CD14-positive monocyte (primary cell): ENCODE measurements around the gene AMN1. TPM values are rescaled to one million over a fixed set of nuclear protein-coding genes. Genes with fewer than 3 reads are reported as not detected.

Experiments used
- DNase-seq, 3 donors: peaks; one replicate each; pipeline ENCODE4 v3.0.0-alpha.2; 2011 to 2022
- H2AFZ ChIP-seq: 2 replicates; pipeline ENCODE4 v1.6.0; 2012; ENCODE audit warnings: mild to moderate bottlenecking, low read depth, low read length, inconsistent platforms; ENCODE audit not compliant: insufficient read depth, poor library complexity, severe bottlenecking
- H3K27ac ChIP-seq, 2 donors: 1 replicate in 1 of 2; 2 replicates in 1 of 2; pipeline ENCODE4 v1.5.1; 2012 to 2013; ENCODE audit warnings: low read length in 2 of 2, control low read depth in 1 of 2, inconsistent platforms in 1 of 2, low read depth in 1 of 2, mild to moderate bottlenecking in 1 of 2
- H3K27me3 ChIP-seq, 2 donors: one replicate each; pipeline versions ENCODE4 v1.6.0 to v1.6.1; 2011 to 2013; ENCODE audit warnings: low read length in 2 of 2; ENCODE audit not compliant: control insufficient read depth in 2 of 2, insufficient read depth in 2 of 2
- H3K36me3 ChIP-seq, 2 donors: replicated peaks in 1 of 2; 1 replicate in 1 of 2; 2 replicates in 1 of 2; pipeline versions ENCODE4 v1.5.1 to v1.6.1; 2012 to 2013; ENCODE audit warnings: low read length in 2 of 2, control low read depth in 1 of 2, inconsistent platforms in 1 of 2, mild to moderate bottlenecking in 1 of 2; ENCODE audit not compliant: insufficient read depth in 2 of 2, control insufficient read depth in 1 of 2
- H3K4me1 ChIP-seq, 2 donors: 1 replicate in 1 of 2; 2 replicates in 1 of 2; pipeline versions ENCODE4 v1.5.1 to v1.6.1; 2012 to 2013; ENCODE audit warnings: low read length in 2 of 2, control low read depth in 1 of 2, inconsistent platforms in 1 of 2, mild to moderate bottlenecking in 1 of 2, moderate library complexity in 1 of 2; ENCODE audit not compliant: insufficient read depth in 2 of 2, control insufficient read depth in 1 of 2
- H3K4me2 ChIP-seq: replicated peaks from 2 replicates; pipeline ENCODE3; 2012; ENCODE audit warnings: low read length, moderate library complexity, mild to moderate bottlenecking; ENCODE audit not compliant: poor library complexity, severe bottlenecking; ENCODE audit errors: extremely low read depth
- H3K4me3 ChIP-seq, 3 experiments: fragments of 200-600 bp in 1 of 3; sonication (generic) in 1 of 3; replicated peaks in 1 of 3; 1 replicate in 2 of 3; 2 replicates in 1 of 3; pipeline ENCODE4 v1.5.1; 2011 to 2013; ENCODE audit warnings: low read length in 3 of 3, mild to moderate bottlenecking in 3 of 3, control low read depth in 2 of 3, low read depth in 2 of 3, inconsistent platforms in 1 of 3, moderate library complexity in 1 of 3
- H3K79me2 ChIP-seq: 2 replicates; pipeline ENCODE4 v1.6.0; 2012; ENCODE audit warnings: mild to moderate bottlenecking, control low read depth, inconsistent platforms, low read length, moderate library complexity; ENCODE audit not compliant: insufficient read depth
- H3K9ac ChIP-seq: 2 replicates; pipeline ENCODE4 v1.6.0; 2017; ENCODE audit warnings: low read length, mild to moderate bottlenecking; ENCODE audit not compliant: insufficient read depth, poor library complexity, severe bottlenecking
- H3K9me3 ChIP-seq, 2 donors: replicated peaks in 1 of 2; 1 replicate in 1 of 2; 2 replicates in 1 of 2; pipeline versions ENCODE4 v1.5.1 to v1.6.1; 2012 to 2013; ENCODE audit warnings: low read length in 2 of 2, control low read depth in 1 of 2; ENCODE audit not compliant: control insufficient read depth in 1 of 2, insufficient read depth in 1 of 2
- H4K20me1 ChIP-seq: 2 replicates; pipeline ENCODE4 v1.6.0; 2012; ENCODE audit warnings: mild to moderate bottlenecking, low read length, control low read depth, moderate library complexity; ENCODE audit not compliant: insufficient read depth
- H3K27ac Mint-ChIP-seq, 7 donors: one replicate each; pipeline ENCODE4 v1.8.0; 2020; ENCODE audit warnings: mild to moderate bottlenecking in 7 of 7, mixed read lengths in 7 of 7, moderate library complexity in 6 of 7, inconsistent platforms in 2 of 7
- H3K27me3 Mint-ChIP-seq, 3 donors: one replicate each; pipeline ENCODE4 v1.8.0; 2021 to 2022; ENCODE audit warnings: low read depth in 3 of 3, mild to moderate bottlenecking in 3 of 3, mixed read lengths in 3 of 3, moderate library complexity in 3 of 3, inconsistent platforms in 1 of 3
- H3K36me3 Mint-ChIP-seq, 2 donors: one replicate each; pipeline ENCODE4 v1.8.0; 2020; ENCODE audit warnings: mixed read lengths in 2 of 2, inconsistent platforms in 1 of 2, mild to moderate bottlenecking in 1 of 2
- H3K4me1 Mint-ChIP-seq: one replicate; pipeline ENCODE4 v1.8.0; 2020; ENCODE audit warnings: mild to moderate bottlenecking, mixed read lengths
- H3K4me3 Mint-ChIP-seq, 2 donors: one replicate each; pipeline ENCODE4 v1.8.0; 2020; ENCODE audit warnings: mild to moderate bottlenecking in 2 of 2, mixed read lengths in 2 of 2, moderate library complexity in 1 of 2
- H3K9me3 Mint-ChIP-seq, 7 donors: one replicate each; pipeline ENCODE4 v1.8.0; 2020 to 2022; ENCODE audit warnings: mixed read lengths in 7 of 7, mild to moderate bottlenecking in 6 of 7, moderate library complexity in 6 of 7, inconsistent platforms in 2 of 7
- CTCF ChIP-seq: fragments of 200-600 bp; IDR thresholded peaks from one replicate; pipeline ENCODE4 v1.8.0; 2022; ENCODE audit warnings: antibody characterized with exemption, mild to moderate bottlenecking
- WGBS: methylation state at CpG from one replicate; pipeline ENCODE4 v1.1.5; 2013; ENCODE audit warnings: missing lambda C conversion rate; ENCODE audit not compliant: insufficient coverage; 5-methylcytosine and 5-hydroxymethylcytosine counted together
- intact Hi-C, 2 donors: fragments of 100-400 bp; cut with micrococcal nuclease; formaldehyde crosslinking; loops; one replicate each; pipeline versions ENCODE4 v1.15.0 to v1.15.1; 2023
- polyA plus RNA-seq, 3 donors: library from polyadenylated mRNA; depleted of rRNA in 1 of 3; unstranded in 2 of 3; stranded (reverse) in 1 of 3; fragments of 300-500 nt in 2 of 3; fragments of >200 nt in 1 of 3; fragmentation: Illumina TruSeq in 2 of 3; gene quantifications; 1 replicate in 2 of 3; 2 replicates in 1 of 3; pipeline ENCODE4 v1.2.3, GENCODE V29; 2012 to 2021

Gene AMN1
- polyA plus RNA-seq, 3 donors: 6.0 to 7.8 (median 7.4) TPM

GRCh38 chr12:31742891-31743290, 14.1 kb upstream of the AMN1 start:
- Mint-ChIP-seq H3K9me3 (peaks cover 0 to 3% (median 0%) of the 10 kb centered on the region in 7 donors), H3K36me3 (peaks cover 0 to 4% of the 10 kb centered on the region in 2 donors), H3K4me1 (peaks cover 78% of the 10 kb centered on the region), H3K27me3 (peaks cover 0 to 2% (median 0%) of the 10 kb centered on the region in 3 donors), H3K27ac (peak overlapping the region; percentile 8 to 90 (median 80)), H3K4me3 (peak overlapping the region in 1 of 2 donors; percentile 58)
- no peak for TF ChIP-seq CTCF
- Histone ChIP-seq H3K4me2 (peak overlapping the region; percentile 12), H3K9me3 (no peaks in the 10 kb centered on the region), H3K79me2 (no peaks in the 10 kb centered on the region), H3K36me3 (no peaks in the 10 kb centered on the region), H3K4me1 (peaks cover 60 to 87% of the 10 kb centered on the region in 2 donors), H3K4me3 (no peak overlapping the region), H4K20me1 (no peaks in the 10 kb centered on the region), H2AFZ (no peak overlapping the region), H3K27me3 (no peaks in the 10 kb centered on the region), H3K27ac (peak overlapping the region in 1 of 2 donors; percentile 52), H3K9ac (no peak overlapping the region)
- 0% methylated on average over 1 of the region's 1 CpG for WGBS
- intact Hi-C loops: loop anchor here in 1 of 2 donors (10.0 kb wide), 2 partner anchors 92 to 742 kb away; no protein-coding TSS in a partner anchor
- DNase-seq: peak; percentile 51 to 70 (median 68)

GRCh38 chr12:31740628-31741027, 11.8 kb upstream of the AMN1 start:
- Histone ChIP-seq H3K4me3 (no peak overlapping the region), H3K9ac (no peak overlapping the region), H3K4me2 (no peak overlapping the region), H2AFZ (no peak overlapping the region), H4K20me1 (no peaks in the 10 kb centered on the region), H3K79me2 (no peaks in the 10 kb centered on the region), H3K4me1 (peaks cover 39 to 77% of the 10 kb centered on the region in 2 donors), H3K9me3 (no peaks in the 10 kb centered on the region), H3K27ac (no peak overlapping the region), H3K36me3 (no peaks in the 10 kb centered on the region), H3K27me3 (no peaks in the 10 kb centered on the region)
- peaks cover 0 to 2% (median 0%) of the 10 kb centered on the region in 3 donors for H3K27me3 Mint-ChIP-seq
- H3K36me3 Mint-ChIP-seq: peaks cover 0 to 2% of the 10 kb centered on the region in 2 donors
- no CpG with 5 or more reads among the region's 3 CpGs for WGBS
- H3K4me3 Mint-ChIP-seq: no peak overlapping the region
- no peak for DNase-seq
- H3K27ac Mint-ChIP-seq: no peak overlapping the region
- intact Hi-C loops: loop anchor here in 1 of 2 donors (10.0 kb wide), 2 partner anchors 94 to 744 kb away; no protein-coding TSS in a partner anchor
- H3K9me3 Mint-ChIP-seq: peaks cover 0 to 1% (median 0%) of the 10 kb centered on the region in 7 donors
- TF ChIP-seq CTCF: no peak
- H3K4me1 Mint-ChIP-seq: peaks cover 69% of the 10 kb centered on the region
